HG03103 (cell line): ENCODE measurements around the gene ARL8A.
"Not testable (repeated sequence)": the region's sequence is repeated elsewhere in the genome, so short reads cannot be mapped to it uniquely, and the experiment has no call there.

Experiments used
- ATAC-seq: cut with Tn5 transposase; IDR thresholded peaks from one replicate; pipeline ENCODE4 v1.9.1; 2021; ENCODE audit warnings: low read depth; ENCODE audit not compliant: unreplicated experiment

ARL8A gene

DNA sequence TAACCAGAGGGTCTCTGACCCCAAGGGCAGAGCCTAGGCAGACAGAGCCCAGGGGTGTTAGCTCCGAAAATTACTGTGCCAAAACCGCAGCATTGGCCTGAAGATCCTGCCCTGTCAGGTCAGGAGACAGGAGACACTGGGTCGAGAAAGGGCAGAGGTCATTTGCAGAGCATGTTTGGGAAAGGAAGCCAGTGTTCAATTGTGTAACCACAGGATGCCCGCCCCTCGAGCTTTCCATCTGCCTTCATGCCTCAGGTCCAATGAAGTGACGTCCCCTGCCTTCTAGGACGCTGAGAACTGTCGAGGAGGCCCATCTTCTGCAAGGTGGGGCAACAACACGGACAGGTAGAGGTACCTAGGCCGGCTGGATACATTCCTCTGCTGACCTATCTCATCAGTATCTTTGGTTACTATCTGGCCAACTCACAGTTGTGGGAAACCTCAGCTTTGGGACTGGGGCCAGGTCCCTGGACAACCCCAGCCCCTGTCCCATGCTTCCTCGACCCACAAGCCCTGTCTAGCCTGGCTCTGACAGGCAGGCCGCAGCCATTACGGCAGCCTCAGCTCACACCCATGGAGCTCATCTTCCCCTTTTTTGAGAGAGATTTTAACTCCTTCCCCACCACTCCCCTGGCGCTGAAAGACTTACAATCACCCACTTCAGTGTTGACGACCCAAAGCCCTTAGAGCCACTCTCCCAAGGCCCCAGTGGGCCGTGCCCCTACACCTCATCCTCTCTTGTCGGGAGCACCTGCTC lies 1.3 kb downstream of the ARL8A start:
- peak; percentile 2 for ATAC-seq

DNA sequence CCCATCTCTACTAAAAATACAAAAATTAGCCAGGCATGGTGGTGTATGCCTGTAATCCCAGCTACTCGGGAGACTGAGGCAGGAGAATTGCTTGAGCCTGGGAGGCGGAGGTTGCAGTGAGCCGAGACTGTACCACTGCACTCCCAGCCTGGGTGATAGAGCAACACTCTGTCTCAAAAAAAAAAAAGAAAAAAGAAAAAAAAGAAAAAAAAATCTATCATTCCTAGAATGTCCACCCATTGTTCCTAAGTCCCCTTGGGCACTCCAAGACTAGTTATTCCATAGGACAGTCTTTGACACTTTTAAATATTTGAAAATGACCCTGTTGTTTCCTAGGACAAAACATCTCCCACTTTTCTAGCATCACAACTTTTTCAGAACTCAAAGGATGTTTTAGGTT lies 3.1 kb downstream of the ARL8A start:
- not testable (repeated sequence) for ATAC-seq

DNA sequence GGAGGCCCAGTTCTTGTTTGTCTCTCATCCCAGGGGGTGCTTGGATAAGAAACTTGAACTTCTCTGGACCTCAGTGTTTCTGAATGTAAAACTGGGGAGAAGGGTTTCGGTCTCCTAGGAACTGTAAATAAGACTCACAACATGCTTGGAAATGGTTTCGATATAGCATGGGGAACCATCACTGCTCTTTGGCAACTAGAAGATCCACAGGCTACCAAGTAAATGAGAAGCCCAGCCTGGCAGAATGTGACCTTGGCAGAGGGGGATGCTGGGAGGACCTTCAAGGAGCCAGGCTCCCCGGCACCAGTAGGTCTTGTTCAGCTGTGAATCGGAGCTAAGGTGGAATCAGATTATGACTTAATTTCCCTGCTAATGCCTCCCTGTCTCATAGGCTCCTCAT lies 3.7 kb downstream of the ARL8A start:
- ATAC-seq = no peak

DNA sequence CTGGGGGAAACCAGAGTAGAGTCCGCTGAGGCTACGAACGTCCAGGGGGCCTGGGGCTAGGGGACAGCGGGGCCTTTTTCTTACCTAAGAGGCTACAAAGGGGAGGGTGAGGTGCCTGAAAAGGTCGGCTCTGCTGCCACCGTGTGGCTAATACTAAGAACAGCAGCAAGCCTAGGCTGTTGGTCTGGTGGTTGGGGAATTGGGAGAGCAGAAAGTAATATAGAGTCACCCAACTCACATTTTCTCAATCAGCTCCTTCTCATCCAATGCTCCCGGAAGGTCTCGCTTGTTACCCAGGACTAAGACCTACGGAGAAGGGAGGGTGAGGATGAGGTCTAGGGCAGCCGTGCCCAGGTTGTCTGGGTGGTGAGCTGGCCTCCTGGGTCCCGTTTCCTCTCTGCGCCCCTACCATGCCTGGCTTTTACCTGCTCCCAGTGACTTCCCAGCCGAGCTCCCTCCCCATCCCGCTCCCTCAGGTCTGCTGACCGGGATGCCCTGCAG lies 9.3 kb downstream of the ARL8A start:
- no peak for ATAC-seq

DNA sequence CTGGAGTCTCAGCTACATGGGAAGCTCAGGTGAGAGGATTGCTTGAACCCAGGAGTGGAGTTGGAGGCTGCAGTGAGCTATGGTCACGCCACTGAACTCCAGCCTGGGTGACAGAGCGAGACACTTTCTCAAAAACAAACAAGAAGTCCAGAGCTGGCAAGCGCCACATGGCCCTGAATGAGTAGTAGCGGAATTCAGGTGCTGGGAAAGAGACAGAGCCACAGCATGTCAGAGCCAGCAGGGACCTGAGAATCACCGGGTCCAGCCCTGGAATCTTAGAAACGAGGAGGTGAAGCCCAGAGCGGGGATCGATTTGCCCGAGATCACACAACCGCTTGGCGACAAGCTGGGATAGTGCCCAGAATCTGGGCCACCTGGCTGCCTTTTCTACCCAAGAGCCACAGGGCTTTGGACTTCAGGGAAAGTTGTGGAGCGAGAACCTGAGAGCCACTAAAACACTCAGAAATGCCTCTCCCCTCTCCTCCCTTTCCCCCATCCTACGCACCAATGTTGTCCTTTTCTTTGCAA lies 9.8 kb downstream of the ARL8A start:
- ATAC-seq = no peak

DNA sequence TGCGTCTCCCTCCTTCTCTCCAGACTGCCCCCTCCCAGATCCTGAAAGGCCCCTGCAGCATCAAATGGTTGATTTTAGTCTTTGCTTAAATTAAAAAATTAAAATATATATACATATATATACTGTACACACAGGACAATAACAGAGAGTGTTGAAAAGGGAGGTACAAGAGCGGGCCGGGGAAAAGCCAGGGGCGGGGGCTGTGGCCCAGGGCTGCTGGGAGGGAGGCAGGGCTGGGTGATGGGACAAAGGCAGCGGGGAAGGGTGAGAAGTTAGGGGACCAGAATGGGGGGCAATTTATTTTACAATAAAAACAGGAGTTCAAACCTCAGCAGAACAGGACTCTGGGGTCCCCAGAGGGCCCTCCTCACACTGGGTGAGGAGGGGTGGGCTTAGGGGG lies 10.5 kb downstream of the ARL8A start:
- ATAC-seq = no peak

DNA sequence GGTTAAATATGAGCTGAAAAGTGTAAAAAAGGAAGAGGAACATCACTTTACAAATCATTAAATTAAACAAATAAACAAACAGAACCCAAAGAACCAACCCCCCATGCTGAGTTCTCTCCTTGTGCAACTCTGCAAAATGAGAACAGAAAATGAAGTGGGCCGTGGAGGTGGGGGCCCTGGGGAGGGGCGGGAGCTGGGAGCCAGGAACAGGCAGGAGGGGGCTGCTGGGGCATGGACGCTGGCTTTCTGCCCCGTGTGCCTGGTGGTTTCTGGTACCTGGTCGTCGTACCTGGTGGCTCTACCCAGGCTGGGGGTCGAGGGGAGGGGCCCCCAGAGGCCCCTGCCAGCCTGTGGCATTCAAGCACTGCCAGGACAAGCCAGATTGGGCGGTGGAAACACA lies 11.0 kb downstream of the ARL8A start:
- ATAC-seq = no peak

DNA sequence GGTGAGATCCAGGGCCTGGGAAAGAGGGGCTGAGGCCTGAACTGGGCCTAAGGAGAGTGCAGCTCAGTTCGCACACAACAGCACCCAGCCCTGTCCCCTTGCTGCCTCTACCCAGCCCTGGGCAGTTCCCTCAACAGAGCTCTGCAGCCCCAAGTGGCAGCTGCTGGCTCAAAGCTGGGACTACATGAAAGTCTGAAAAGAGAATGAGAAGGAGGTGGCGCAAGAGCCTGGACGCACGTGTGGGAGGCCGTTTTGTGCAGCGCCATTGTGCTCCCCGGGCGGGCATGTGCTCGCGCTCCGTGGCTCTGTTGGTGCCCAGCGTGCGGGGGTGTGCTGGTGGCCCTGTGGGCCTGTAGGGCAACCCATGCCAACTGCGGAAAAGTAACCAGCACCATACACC lies 11.5 kb downstream of the ARL8A start:
- ATAC-seq = no peak

DNA sequence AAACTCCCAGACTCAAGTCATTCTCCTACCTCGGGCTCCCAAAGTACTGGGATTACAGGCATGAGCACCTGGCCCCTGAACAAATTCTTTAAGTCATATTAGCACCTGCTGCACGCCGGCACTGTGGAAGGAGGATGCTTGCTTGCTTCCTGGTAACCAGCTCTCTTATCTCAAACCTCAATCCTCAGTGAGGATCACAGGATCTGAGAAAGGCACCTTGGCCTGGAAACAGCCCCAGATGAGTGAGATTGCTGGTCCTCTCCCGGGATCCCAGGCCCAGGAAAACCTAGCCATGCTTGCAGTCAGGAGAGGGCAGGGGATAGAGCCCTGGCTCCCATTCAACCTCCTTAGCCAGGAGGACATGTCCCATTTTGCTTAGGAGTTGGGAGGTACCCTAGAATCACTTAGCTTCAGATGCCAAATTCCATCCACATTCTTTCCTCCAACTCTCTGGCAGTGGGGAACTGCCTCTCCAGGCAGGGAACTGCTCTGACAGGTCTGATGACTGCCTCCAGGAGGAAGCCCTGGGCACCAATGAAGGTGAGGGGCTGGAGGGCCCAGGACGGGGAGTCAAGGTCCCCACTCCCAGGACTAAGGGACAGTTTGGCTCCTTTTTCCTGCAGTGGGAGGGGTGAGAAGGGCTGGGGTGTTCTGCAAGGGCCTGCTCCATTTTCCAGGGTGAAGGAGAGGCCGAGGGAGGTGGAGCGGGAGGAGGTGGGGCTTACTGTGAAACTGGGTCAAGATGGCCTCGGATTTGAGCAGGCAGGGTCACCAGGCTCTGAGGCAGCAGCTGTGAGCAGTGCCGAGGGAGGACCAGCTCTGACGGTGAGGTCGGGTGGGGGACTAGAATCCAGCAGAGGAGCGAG lies 12.3 kb downstream of the ARL8A start:
- ATAC-seq = no peak

DNA sequence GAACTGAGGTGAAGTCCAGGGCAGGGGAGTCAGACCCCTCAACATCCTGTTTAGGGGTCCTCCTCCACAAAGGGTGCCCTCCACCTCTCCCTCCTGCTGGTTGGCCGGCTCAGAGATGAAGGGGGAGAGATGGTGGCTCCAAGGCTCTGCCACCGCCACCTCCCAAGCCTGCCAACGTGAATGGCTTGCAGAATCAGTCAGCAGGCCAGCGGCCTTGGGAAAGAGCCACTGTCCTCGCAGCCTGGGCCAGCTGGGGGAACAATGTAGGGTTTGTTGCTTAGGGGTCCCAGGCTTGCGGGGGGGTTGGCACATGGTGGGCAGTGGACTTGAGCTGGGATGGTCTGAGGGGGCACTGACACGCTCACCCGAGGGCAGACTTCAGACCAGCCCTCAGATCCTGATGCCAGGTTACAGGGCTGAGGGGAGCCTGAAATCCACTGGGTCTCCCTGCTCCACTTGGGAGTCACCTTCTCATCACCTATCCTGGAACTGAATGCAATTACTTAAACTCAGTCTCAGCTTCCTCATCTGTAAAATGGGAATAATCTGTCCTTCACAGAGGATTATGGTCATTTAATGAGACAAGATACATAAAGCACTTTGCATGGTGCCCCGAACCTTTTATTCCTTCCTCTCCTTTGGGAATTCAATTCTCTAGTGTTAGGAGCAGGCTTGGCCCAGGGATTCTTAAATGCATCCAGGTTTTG lies 13.6 kb downstream of the ARL8A start:
- no peak for ATAC-seq

DNA sequence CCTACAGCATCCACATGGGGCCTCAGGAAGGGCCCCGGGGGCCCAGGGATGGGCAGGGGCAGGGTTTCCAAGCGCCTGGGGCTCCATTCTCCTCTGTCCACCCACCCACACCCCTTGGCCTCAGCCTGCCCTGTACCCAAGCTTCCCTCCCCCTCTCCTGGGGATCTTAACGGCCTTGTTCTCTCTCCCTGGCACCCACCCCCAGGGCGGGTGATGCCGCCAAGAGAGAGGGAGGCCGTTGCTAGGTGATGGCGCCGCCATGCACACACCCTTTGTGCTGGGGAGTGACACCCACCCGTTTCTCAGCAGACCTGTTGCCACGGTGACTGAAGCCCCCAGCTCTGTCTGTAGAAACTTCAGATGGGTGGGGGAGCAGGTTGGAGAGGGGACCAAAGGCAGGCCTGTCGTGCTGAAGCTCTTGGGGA lies 14.2 kb downstream of the ARL8A start:
- ATAC-seq = no peak

DNA sequence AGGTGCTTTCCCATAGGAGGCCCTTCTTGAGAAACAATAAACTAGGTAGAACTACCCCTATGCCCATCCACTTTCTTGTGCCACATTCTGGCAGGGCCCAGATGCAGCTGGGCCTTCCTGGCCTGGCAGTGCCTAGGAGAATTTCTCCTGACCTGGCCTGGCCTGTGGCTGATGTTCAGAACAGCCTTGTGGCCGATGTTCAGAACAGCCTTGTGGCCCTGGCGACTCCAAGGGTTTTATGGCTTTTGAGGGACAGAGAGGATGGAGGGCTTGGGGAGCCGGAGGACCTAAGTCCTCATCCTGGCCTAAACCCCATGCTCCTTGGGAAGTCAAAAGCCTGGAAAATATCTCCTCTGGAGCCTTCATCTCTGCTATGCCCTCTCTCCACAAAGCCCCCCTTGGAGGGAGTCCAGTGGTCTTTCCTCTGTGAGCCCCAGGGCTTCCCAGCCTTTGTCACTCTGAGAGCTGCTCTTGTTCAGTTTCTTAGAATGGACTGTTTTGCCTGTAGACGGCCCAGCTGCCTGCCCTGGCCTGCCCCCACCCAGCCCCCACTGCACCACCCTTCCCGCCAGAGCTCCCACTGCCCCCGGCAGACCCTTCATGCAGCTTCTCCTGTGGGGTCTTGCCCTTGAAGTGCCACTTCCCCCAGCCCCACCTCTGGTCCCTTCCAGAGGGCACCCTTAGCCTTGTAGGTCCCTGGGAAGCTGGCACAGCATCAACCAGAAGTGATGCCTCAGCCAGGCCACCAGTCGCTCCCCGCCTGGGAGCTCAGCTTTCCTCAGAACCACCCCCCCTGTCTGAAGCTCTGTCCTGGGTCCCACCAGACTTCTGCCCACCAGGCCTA lies 14.9 kb downstream of the ARL8A start:
- ATAC-seq = no peak

DNA sequence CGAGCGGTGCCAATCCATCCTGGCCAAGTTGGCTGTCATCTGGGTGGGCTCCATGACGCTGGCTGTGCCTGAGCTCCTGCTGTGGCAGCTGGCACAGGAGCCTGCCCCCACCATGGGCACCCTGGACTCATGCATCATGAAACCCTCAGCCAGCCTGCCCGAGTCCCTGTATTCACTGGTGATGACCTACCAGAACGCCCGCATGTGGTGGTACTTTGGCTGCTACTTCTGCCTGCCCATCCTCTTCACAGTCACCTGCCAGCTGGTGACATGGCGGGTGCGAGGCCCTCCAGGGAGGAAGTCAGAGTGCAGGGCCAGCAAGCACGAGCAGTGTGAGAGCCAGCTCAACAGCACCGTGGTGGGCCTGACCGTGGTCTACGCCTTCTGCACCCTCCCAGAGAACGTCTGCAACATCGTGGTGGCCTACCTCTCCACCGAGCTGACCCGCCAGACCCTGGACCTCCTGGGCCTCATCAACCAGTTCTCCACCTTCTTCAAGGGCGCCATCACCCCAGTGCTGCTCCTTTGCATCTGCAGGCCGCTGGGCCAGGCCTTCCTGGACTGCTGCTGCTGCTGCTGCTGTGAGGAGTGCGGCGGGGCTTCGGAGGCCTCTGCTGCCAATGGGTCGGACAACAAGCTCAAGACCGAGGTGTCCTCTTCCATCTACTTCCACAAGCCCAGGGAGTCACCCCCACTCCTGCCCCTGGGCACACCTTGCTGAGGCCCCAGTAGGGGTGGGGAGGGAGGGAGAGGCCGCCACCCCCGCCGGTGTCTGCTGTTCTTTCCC lies 16.5 kb downstream of the ARL8A start:
- no peak for ATAC-seq

DNA sequence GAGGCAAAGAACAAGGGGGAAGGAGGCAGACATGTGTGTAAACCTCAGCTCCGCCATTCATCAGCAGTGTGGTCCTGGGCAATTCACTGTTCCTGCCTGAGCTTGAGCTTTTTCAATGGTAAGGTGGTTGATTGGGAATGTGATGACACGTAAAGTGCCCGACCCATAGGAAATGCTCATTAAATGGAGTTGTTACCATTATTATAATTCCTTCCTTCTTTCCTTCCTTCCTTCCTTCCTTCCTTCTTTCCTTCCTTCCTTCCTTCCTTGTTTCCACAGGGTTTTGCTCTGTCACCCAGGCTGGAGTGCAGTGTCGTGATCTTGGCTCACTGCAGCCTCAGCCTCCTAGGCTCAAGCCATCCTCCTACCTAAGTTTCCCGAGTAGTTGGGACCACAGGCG lies 17.5 kb downstream of the ARL8A start:
- ATAC-seq = no peak

DNA sequence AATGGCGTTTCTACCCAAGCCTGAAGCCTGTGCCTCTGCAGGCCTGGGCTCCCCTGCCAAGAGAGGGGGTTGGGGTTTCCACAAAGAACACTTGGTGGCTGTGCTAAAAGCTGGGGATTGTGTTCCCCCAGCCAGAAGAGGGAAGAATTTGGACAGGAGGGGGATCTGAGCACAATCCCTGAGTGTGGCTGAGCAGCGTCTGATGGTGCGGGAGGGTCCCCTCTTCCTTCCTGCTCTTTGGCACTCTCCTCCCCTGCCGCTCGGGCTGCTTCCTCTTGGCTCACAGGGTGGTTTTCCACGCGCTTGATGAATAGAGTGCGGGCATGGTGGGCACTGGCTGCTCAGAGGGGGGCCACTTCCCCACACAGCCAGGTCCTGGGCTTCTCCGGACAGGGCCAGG lies 18.1 kb downstream of the ARL8A start:
- ATAC-seq = no peak

DNA sequence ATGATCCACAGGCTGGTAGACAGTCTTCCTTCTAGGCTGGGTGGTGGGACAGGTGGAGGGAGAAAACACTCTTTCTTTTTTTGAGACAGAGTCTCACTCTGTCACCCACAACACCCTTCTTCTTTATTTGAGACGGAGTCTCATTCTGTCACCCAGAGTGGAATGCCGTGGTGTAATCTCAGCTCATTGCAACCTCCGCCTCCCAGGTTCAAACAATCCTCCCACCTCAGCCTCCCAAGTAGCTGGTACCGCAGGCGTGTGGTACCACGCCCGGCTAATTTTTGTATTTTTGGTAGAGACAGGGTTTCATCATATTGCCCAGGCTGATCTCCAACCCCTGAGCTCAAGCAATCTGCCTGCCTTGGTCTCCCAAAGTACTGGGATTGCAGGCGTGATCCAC lies 18.9 kb downstream of the ARL8A start:
- no peak for ATAC-seq

DNA sequence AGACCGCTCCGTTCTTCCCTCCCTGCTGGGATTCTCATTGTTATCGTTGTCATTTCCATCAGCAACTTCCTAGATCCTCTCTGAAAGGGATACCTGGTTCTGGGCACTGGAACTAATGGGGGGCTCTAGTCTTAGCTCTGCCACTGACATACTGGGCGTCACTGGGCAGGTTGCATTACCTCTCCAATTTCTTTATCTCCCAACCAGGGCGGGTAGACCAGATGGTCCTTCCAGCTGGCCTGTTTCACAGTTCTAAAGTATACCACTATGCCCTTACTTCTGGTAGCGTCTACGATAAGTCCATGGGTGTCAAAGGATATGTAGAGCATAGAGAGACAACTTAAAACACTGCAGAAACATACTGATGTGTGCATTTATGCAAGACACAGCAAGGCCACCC lies 20.4 kb downstream of the ARL8A start:
- ATAC-seq = no peak

DNA sequence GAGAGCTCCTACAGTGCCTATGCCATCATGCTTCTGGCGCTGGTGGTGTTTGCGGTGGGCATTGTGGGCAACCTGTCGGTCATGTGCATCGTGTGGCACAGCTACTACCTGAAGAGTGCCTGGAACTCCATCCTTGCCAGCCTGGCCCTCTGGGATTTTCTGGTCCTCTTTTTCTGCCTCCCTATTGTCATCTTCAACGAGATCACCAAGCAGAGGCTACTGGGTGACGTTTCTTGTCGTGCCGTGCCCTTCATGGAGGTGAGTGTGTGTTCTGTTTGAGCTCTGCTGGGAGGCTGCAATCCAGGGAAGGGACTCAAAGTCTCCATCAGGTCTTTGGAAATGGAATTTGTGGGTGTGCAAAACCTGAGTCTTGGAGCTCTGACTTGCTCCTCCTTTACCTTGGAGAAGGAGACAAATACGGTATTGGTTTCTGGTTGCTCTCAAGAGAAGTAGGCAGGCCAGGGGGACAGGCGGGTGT lies 21.2 kb downstream of the ARL8A start:
- ATAC-seq = no peak
